ENCODE measurements around the gene PIAS3.

Gene PIAS3

DNA sequence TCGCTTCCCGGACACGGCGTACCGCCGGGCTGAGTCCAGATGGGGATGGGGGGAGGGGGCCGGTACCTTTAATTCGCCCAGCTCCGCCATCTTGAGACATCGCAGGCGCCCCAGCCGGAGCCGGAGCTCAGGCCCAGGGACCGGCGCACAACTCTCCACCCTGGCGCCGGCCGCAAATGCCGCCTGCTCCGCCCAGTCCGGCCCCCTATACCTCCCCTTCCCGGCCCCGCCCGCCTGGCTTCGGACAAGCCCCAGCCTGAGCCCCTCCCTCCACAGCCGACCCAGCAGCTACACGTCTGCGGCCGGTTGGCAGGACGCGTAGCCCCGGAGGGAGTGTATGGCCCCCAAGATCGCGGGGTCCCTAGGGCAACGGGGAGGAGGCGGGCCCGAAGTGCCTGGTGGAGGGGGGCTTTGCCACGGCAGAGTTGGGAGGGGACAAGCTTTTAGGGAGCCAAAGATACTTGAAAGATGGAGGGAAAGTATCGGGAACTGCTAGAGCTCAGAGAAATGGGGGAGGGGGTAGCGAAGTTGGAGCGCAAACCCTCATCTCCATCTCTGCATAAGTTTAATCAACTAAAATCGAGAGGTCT lies at the start of gene PIAS3:
PIAS3 (minus strand) TSS at position 181 of the 590 bp plus-strand sequence; CDS start at position 90, 91 bp downstream.
- peak; percentile 65 for DNase-seq

DNA sequence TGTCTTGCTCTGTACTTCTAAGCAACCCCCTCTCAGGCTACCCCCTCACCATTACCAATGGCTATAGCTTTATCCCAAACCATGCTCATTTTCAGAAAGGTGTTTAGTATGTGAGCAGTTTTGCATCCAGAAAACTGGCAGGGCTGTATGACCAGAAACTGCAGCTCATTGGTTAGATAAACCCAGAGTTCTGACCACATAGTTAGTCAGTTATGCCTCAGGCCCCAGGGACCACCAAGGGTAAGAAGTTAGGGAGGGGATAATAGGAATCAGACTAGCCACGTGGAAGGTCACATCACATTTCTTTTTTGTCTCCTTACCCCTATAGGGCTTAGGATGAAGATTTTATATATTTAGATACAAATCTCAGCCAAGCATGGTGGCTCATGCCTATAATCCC lies 49.8 kb upstream of the PIAS3 start:
- DNase-seq: no peak

GRCh38 chr1:145906954-145907753 lies 48.3 kb upstream of the PIAS3 start:
- DNase-seq: no peak

DNA sequence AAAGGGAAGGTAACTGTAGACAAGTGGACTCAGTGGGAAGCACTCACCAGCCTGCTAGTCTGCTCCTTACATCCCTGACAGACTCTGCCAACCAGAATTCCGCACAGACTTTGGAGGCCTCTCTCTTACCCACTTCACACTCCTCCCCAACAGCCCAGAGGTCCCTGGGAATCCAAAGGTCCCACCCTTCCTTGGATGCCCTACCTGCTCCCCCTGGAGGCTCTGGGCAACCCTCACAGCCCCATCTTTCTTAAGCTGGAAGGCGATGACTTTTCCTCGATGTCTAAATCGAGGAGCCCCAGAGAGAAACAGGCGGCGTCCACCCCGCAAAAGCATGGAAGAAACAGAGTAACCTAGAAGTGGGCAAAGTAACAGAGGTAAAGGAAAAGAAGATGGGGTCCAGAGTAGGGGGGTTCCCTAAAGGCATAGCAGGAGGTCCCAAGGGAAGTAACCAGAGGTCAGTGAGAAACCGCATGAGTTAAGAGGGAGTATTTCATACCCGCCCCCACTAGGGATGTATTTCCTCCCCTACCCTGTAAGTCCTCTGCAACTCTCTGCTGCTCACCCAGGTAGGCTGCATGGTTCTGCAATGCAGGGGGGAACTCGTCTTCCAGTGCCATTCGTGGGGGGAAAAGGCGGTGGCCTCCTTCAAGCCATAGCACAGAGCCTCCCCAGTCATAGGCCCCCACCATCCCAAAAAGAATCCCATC lies 42.6 kb upstream of the PIAS3 start:
- DNase-seq: no peak

GRCh38 chr1:145898756-145899155 lies 39.9 kb upstream of the PIAS3 start:
- no peak for DNase-seq

- no peak for DNase-seq
These were observed 39.1 kb upstream of the PIAS3 start for GRCh38 chr1:145897969-145898368.

DNA sequence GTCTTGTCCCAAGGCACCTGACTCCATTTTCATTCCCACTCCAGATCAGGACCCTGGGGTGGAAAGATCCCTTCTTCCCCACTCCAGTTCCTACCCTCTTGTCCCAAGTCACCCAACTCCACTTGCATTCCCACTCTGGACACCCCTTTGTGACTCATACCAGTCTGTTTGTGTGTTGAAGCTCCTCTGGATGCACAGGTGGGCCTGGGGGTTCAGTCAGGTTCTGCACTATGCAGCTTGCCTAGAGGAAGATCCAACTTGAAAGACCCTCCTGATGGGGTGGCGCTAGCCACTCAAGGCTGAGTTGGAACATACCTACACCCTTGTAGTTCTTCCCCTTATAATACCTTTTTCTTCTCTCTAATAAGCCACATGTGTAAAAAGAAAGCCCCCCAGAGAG lies 36.6 kb upstream of the PIAS3 start:
- DNase-seq: no peak

GRCh38 chr1:145893306-145894055 lies 34.6 kb upstream of the PIAS3 start:
- DNase-seq: no peak

- no peak for DNase-seq
These were observed 33.7 kb upstream of the PIAS3 start for GRCh38 chr1:145892486-145893087.

- DNase-seq: peak; percentile 37
These were observed 33.0 kb upstream of the PIAS3 start for GRCh38 chr1:145891587-145892485.

DNA sequence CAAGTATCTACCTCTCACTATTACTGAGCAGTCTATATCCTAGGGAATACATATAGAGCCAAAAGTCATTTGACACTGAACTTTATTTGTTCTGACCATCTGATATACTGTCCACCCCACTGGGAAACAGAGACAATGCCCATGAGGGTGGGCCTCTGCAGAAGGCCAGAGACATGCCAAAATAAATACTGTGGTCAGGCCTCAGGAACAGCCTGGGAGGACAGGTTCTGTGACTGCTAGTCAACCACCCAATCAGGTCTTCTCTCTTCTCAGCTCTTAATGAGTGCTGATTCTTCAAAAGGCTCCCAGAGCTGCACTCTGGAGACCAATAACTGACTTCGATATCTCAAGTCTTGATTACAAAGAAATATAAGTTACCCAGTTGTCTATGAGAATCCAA lies 32.3 kb upstream of the PIAS3 start:
- no peak for DNase-seq

DNA sequence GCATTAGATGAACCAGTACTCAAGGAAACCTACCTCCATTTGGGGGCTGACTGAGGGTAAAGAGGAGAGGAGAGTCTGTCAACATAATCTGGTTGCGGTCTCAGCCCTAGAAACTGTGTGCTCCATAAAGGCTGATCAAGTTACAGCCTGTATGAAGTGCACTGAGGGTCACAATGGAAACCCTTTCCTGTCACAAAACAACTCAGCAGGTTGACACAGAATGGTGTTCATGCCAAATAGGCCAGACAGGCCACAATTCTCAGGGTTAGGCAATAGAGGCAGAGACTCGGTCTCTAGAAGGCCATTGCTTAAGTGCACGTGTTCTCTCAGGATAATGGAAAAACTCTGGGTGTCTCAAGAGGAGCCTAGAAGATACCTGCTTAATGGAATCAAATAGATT lies 30.8 kb upstream of the PIAS3 start:
- DNase-seq: no peak

DNA sequence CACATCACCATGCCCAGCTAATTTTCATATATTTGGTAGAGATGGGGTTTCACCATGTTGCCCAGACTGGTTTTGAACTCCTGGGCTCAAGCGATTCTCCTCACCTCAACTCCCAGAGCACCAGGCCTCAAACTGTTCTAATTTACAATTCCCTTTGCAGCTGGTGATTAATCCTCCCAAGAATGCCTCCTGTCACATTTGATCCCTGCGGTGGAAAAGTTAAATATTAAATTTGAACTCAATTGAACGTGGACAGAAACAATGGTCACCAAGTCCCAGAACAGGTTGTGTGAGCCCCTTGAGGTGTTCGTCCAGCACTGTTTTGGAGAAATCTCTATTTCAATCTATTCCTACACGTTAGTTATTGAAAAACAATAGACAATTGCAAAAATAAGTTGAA lies 28.8 kb upstream of the PIAS3 start:
- no peak for DNase-seq

DNA sequence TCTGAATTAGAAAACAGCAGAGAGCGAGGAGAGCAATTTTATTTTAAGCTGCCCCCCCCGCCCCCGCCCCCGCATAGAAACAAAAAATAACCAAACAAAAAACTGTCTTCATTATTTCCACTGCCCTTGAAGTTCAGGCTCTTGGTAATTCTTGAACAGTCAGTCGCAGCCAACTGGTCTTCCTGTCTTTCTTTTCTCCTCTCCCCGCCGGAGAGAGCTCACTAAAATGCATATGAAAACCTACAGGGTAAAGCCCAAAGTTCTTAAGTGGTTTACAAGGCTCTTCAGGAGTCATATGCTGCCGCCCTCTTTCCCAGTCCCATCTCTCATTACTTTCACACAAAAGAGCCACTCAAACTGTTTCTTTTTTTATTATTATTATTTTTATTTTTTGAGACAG lies 27.9 kb upstream of the PIAS3 start:
- DNase-seq: no peak

DNA sequence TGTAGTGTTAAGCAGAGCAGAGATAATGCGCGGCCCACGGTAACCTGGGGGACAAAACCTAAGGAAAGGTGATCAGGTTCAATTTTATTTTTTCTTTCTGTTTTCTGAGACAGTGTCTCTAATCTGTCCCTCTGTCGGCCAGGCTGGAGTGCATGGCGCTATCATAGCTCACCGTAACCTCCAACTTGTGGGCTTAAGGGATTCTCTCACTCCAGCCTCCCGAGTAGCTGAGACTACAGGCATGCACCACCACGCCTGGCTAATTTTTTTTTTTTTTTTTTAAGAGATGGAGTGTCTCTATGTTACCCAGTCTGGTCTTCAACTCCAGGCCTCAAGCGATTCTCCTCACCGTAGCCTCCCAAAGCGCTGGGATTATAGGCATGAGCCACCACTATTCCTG lies 27.5 kb upstream of the PIAS3 start:
- DNase-seq: no peak

GRCh38 chr1:145885738-145886287 lies 26.9 kb upstream of the PIAS3 start, which contains the start of gene ANKRD35:
Gene ANKRD35, minus strand, starts transcription at chr1:145885866. Its CDS starts 108 bp downstream, at chr1:145885758.
- peak; percentile 83 for DNase-seq

GRCh38 chr1:145884675-145885074 lies 25.8 kb upstream of the PIAS3 start:
- no peak for DNase-seq

DNA sequence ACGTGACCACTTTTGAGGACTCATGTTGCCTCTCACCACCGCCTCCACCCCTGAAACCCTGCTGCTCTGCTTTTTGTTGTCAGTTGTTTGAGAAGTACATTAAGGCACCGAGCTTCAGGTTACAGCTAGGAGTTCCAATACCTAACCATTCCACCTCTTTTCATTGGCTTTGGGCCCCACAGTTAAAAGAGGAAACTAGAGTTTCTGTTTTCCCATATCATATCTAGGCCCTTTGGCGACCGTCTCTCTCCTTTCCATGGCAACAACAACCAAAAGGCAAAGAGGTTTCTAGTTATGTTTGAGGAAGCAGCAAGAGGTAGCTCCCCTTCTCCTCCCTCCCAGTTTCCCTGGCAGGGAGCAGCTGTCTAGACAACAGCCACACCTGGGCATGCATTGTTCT lies 20.9 kb upstream of the PIAS3 start:
- no peak for DNase-seq

- DNase-seq: no peak
These were observed 19.8 kb upstream of the PIAS3 start for GRCh38 chr1:145878724-145879123.

DNA sequence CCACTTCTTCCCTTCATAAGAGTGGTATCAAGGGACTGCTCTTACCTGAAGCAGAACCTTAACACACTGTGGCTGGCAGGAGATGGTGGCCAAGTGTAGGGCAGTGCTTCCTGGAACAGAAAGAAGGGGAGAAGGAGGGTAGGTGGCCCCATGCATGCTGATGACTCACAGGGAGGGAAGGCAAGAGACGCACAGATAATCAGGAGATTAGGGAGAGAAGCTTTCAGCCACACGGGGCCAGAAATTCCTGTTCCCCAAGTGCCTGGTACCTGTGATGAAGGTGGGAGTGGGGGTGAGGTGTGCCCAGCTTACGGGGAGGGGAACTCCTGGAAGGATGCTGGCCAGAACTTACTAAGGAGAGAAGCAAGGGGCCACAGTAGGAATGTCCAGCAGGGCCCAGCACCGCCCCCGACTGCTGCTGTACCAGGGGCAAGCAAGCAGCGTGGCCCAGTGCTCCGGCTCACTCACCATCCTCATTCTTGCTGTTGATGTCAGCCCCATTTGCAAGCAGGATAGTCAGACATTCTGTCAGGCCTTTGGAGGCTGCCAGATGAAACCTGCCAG lies 19.1 kb upstream of the PIAS3 start:
- no peak for DNase-seq

DNA sequence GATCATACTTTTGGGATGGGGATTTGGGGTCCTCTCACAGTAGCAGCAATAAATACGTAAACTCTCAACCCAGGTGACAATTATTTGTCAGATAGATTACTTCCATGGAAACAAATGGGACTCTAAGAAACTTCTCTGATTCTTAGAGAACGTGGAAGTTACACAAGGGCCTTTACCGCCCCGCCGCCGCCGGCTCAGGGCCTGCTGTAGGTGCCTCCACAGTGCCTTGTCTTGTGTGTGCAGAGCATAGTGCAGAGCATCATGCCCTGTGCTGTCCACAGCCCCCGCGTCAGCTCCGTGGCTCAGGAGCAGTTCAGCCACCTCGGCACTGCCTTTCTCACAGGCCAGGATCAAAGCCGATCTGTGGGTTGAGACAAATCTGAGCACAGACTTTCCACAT lies 15.8 kb upstream of the PIAS3 start:
- DNase-seq: no peak
